K562 (cell line): ENCODE measurements around the gene PNPLA7. TPM values are rescaled to one million over a fixed set of nuclear protein-coding genes. Genes with fewer than 3 reads are reported as not detected.

Experiments
- ADNP ChIP-seq: fragments of 200-800 bp; sonication (Bioruptor generic); IDR thresholded peaks from 2 replicates; pipeline ENCODE4 v1.6.1; 2016; ENCODE audit warnings: missing genetic modification characterization, missing compliant biosample characterization
- CAMTA2 ChIP-seq: fragments of 250-450 bp; sonication (Bioruptor Pico); conservative IDR thresholded peaks from 2 replicates; pipeline ENCODE4 v1.5.1; 2022
- CC2D1A ChIP-seq: fragments of 450-650 bp; IDR thresholded peaks from 2 replicates; pipeline ENCODE4 v1.6.1; 2017; ENCODE audit warnings: mild to moderate bottlenecking
- EHMT2 ChIP-seq: fragments of 450-650 bp; IDR thresholded peaks from 2 replicates; pipeline ENCODE4 v1.6.1; 2018; ENCODE audit warnings: antibody characterized with exemption
- ETV5 ChIP-seq: sonication (generic); formaldehyde crosslinking; IDR thresholded peaks from 2 replicates; pipeline ENCODE4 v1.4.0; 2020; ENCODE audit warnings: low read depth, mild to moderate bottlenecking, missing genetic modification reagents
- HDAC1 ChIP-seq, 2 experiments: fragments of 450-650 bp; IDR thresholded peaks; 2 replicates each; pipeline ENCODE4 v1.6.1; 2016 to 2017; ENCODE audit warnings: inconsistent platforms in 1 of 2, mild to moderate bottlenecking in 1 of 2, moderate library complexity in 1 of 2
- HDAC8 ChIP-seq: fragments of 450-650 bp; IDR thresholded peaks from 2 replicates; pipeline ENCODE4 v1.6.1; 2016; ENCODE audit warnings: mild to moderate bottlenecking, missing genetic modification characterization, moderate library complexity, missing compliant biosample characterization
- HIVEP1 ChIP-seq: fragments of 250-450 bp; sonication (Bioruptor Pico); IDR thresholded peaks from 2 replicates; pipeline ENCODE4 v1.4.0; 2020; ENCODE audit warnings: mild to moderate bottlenecking
- KDM4B ChIP-seq, 2 experiments: fragments of 450-650 bp in 1 of 2; sonication (generic) in 1 of 2; IDR thresholded peaks; 2 replicates each; pipeline ENCODE4 v1.6.1; 2016 to 2017; ENCODE audit warnings: borderline replicate concordance in 2 of 2, antibody characterized with exemption in 1 of 2, low read depth in 1 of 2, mild to moderate bottlenecking in 1 of 2
- NFIC ChIP-seq: fragments of 450-650 bp; IDR thresholded peaks from 2 replicates; pipeline ENCODE4 v1.6.1; 2017; ENCODE audit warnings: mild to moderate bottlenecking, inconsistent platforms
- POLR3A ChIP-seq: IDR thresholded peaks from 2 replicates; pipeline ENCODE4 v1.6.1; 2011; ENCODE audit warnings: borderline replicate concordance, mild to moderate bottlenecking, moderate library complexity; ENCODE audit not compliant: insufficient read length, insufficient read depth; ENCODE audit errors: extremely low read depth
- STAG1 ChIP-seq: sonication (generic); formaldehyde crosslinking; IDR thresholded peaks from 2 replicates; pipeline ENCODE4 v1.5.0; 2020; ENCODE audit warnings: missing genetic modification reagents, borderline replicate concordance
- TEAD1 ChIP-seq, 2 experiments: fragments of 450-650 bp in 1 of 2; sonication (generic) in 1 of 2; formaldehyde crosslinking; IDR thresholded peaks; 2 replicates each; pipeline versions ENCODE4 v1.4.0 to v1.8.0; 2020 to 2022; ENCODE audit warnings: mild to moderate bottlenecking in 2 of 2, missing genetic modification reagents in 1 of 2
- TSC22D4 ChIP-seq: fragments of 450-650 bp; IDR thresholded peaks from 2 replicates; pipeline ENCODE4 v1.6.1; 2016; ENCODE audit warnings: missing genetic modification characterization, missing biosample characterization, control low read depth
- ZNF354B ChIP-seq: fragments of 250-450 bp; sonication (Bioruptor Pico); IDR thresholded peaks from 2 replicates; pipeline ENCODE4 v1.4.0; 2020
- ZNF766 ChIP-seq: fragments of 200-800 bp; sonication (Bioruptor generic); conservative IDR thresholded peaks from 2 replicates; pipeline ENCODE4 v1.6.1; 2016; ENCODE audit warnings: missing genetic modification characterization, missing compliant biosample characterization
- ZSCAN29 ChIP-seq: fragments of 450-650 bp; IDR thresholded peaks from 2 replicates; pipeline ENCODE4 v1.6.1; 2017
- polyA plus RNA-seq, 8 experiments: library from polyadenylated mRNA; depleted of rRNA in 4 of 8; stranded (reverse) in 5 of 8; unstranded in 3 of 8; fragments of >200 nt; fragmentation: Nextera tagmentation in 2 of 8; fragmentation: Illumina TruSeq in 1 of 8; extraction: Ambion mirVana in 2 of 8; extraction: Trizol in 1 of 8; gene quantifications; 2 replicates each; pipeline versions ENCODE4 v1.2.1 to v1.2.3, GENCODE V29; 2011 to 2014; ENCODE audit warnings: inconsistent platforms in 1 of 8, missing spikeins in 1 of 8
- total RNA-seq, 7 experiments: library from RNA; depleted of rRNA in 6 of 7; stranded (reverse); fragments of >200 nt in 6 of 7; fragmentation: Illumina TruSeq in 2 of 7; extraction: Trizol in 2 of 7; gene quantifications; 2 replicates each; pipeline versions ENCODE4 v1.2.1 to v1.2.3, GENCODE V29; 2011 to 2021; ENCODE audit warnings: low replicate concordance in 1 of 7
- TF ChIP-seq, protein P1 (sequence below): fragments of 250-450 bp; sonication (Bioruptor Pico); IDR thresholded peaks from 2 replicates; pipeline ENCODE4 v1.5.0; 2020; ENCODE audit warnings: mild to moderate bottlenecking
- TF ChIP-seq, protein P2 (sequence below): sonication (generic); formaldehyde crosslinking; IDR thresholded peaks from 2 replicates; pipeline ENCODE4 v1.8.1; 2022; ENCODE audit warnings: missing genetic modification reagents
- TF ChIP-seq, protein P3 (sequence below): fragments of 250-450 bp; sonication (Bioruptor Pico); IDR thresholded peaks from 2 replicates; pipeline ENCODE4 v1.8.0; 2021; ENCODE audit warnings: mild to moderate bottlenecking, moderate library complexity
- TF ChIP-seq, protein P4 (sequence below), 2 experiments: fragments of 450-650 bp in 1 of 2; sonication (generic) in 1 of 2; formaldehyde crosslinking in 1 of 2; IDR thresholded peaks in 1 of 2; conservative IDR thresholded peaks in 1 of 2; 2 replicates each; pipeline versions ENCODE4 v1.6.1 to v1.8.1; 2016 to 2023; ENCODE audit warnings: mild to moderate bottlenecking in 2 of 2, moderate library complexity in 2 of 2, inconsistent platforms in 1 of 2, missing genetic modification reagents in 1 of 2
- TF ChIP-seq, protein P5 (sequence below): fragments of 250-450 bp; sonication (Bioruptor Pico); IDR thresholded peaks from 2 replicates; pipeline ENCODE4 v1.5.0; 2021; ENCODE audit warnings: mild to moderate bottlenecking, borderline replicate concordance

The PNPLA7 gene
- total and polyA plus RNA-seq, 9 of the 15 experiments (the other 6 are each of a cell fraction or from before 2014, with no cell fraction given): 0.01 to 0.85 (median 0.19) TPM; not detected in 1

DNA sequence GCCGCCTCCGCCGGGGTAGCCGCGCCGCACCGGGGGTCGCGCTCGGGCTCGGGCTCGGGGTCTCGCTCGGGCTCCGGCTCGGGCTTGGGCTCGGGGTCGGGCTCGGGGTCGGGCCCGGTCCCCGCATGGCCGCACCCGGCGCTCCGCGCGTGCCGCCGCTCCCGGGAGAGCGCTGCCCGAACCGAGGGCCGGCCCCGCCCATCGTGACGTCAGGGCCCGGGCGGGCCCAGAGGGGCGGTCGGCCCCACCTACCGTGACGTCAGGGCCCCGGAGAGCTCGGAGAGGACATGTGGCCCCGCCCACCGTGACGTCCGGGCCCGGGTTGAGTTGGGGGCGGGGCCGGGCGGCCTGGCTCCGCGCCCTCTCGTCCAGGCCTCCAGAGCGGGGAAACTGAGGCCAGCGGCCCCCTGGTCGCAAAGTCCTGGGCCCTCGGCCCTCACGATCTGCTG, 91.0 kb downstream of the PNPLA7 start, which contains the start of gene NSMF (continued):
- TF ChIP-seq, protein P1, sequence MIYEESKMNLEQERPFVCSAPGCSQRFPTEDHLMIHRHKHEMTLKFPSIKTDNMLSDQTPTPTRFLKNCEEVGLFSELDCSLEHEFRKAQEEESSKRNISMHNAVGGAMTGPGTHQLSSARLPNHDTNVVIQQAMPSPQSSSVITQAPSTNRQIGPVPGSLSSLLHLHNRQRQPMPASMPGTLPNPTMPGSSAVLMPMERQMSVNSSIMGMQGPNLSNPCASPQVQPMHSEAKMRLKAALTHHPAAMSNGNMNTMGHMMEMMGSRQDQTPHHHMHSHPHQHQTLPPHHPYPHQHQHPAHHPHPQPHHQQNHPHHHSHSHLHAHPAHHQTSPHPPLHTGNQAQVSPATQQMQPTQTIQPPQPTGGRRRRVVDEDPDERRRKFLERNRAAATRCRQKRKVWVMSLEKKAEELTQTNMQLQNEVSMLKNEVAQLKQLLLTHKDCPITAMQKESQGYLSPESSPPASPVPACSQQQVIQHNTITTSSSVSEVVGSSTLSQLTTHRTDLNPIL (CRISPR knock-in tag): no peak
- TF ChIP-seq TEAD1 (CRISPR knock-in tag; IDR thresholded peaks at IDR 0.05) (no peak), ZNF354B (CRISPR knock-in tag) (no peak), ETV5 (CRISPR knock-in tag) (no peak), HIVEP1 (CRISPR knock-in tag) (no peak), ZNF766 (no peak), STAG1 (CRISPR knock-in tag) (no peak), TSC22D4 (tag) (no peak), ZSCAN29 (no peak), HDAC1 (IDR thresholded peaks at IDR 0.05) (no peak), POLR3A (no peak), HDAC8 (tag) (no peak), ADNP (tag) (no peak), CAMTA2 (CRISPR knock-in tag) (no peak), EHMT2 (no peak), NFIC (peak; percentile 44), KDM4B (IDR thresholded peaks at IDR 0.05; ENCODE audit: borderline replicate concordance in 2 of 2, low read depth in 1 of 2) (no peak), CC2D1A (no peak)
- TF ChIP-seq, protein P2, sequence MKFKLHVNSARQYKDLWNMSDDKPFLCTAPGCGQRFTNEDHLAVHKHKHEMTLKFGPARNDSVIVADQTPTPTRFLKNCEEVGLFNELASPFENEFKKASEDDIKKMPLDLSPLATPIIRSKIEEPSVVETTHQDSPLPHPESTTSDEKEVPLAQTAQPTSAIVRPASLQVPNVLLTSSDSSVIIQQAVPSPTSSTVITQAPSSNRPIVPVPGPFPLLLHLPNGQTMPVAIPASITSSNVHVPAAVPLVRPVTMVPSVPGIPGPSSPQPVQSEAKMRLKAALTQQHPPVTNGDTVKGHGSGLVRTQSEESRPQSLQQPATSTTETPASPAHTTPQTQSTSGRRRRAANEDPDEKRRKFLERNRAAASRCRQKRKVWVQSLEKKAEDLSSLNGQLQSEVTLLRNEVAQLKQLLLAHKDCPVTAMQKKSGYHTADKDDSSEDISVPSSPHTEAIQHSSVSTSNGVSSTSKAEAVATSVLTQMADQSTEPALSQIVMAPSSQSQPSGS (CRISPR knock-in tag): no peak
- TF ChIP-seq, protein P3, sequence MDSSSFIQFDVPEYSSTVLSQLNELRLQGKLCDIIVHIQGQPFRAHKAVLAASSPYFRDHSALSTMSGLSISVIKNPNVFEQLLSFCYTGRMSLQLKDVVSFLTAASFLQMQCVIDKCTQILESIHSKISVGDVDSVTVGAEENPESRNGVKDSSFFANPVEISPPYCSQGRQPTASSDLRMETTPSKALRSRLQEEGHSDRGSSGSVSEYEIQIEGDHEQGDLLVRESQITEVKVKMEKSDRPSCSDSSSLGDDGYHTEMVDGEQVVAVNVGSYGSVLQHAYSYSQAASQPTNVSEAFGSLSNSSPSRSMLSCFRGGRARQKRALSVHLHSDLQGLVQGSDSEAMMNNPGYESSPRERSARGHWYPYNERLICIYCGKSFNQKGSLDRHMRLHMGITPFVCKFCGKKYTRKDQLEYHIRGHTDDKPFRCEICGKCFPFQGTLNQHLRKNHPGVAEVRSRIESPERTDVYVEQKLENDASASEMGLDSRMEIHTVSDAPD (CRISPR knock-in tag): no peak
- TF ChIP-seq, protein P4, sequence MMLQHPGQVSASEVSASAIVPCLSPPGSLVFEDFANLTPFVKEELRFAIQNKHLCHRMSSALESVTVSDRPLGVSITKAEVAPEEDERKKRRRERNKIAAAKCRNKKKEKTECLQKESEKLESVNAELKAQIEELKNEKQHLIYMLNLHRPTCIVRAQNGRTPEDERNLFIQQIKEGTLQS (IDR thresholded peaks at IDR 0.05): peak; percentile 47
- TF ChIP-seq, protein P4 (CRISPR knock-in tag; conservative IDR thresholded peaks at IDR 0.05): 0 out of 2 replicates have a peak, but pooled peaks have one; percentile 35
- TF ChIP-seq, protein P5, sequence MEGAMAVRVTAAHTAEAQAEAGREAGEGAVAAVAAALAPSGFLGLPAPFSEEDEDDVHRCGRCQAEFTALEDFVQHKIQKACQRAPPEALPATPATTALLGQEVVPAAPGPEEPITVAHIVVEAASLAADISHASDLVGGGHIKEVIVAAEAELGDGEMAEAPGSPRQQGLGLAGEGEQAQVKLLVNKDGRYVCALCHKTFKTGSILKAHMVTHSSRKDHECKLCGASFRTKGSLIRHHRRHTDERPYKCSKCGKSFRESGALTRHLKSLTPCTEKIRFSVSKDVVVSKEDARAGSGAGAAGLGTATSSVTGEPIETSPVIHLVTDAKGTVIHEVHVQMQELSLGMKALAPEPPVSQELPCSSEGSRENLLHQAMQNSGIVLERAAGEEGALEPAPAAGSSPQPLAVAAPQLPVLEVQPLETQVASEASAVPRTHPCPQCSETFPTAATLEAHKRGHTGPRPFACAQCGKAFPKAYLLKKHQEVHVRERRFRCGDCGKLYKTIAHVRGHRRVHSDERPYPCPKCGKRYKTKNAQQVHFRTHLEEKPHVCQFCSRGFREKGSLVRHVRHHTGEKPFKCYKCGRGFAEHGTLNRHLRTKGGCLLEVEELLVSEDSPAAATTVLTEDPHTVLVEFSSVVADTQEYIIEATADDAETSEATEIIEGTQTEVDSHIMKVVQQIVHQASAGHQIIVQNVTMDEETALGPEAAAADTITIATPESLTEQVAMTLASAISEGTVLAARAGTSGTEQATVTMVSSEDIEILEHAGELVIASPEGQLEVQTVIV: no peak
